Measurements from ENCODE around the gene EHF.

Gene EHF

GRCh38 chr11:34614344-34615104 lies 6.4 kb upstream of the EHF start:
- H3K27ac ChIP-seq (ENCODE audit: low read length), result no peak overlapping the region
- no peaks in the 10 kb centered on the region for H3K36me3 ChIP-seq (ENCODE audit: insufficient read depth, low read depth, low read length)
- H3K9ac ChIP-seq (ENCODE audit: low read depth, low read length), result no peak overlapping the region
- H3K4me3 ChIP-seq (ENCODE audit: low read length), result no peak overlapping the region
- no peaks in the 10 kb centered on the region for H3K27me3 ChIP-seq (ENCODE audit: insufficient read depth, low read length)
- H3K9me3 ChIP-seq (ENCODE audit: insufficient read depth, low read depth, low read length), result no peaks in the 10 kb centered on the region
- peaks cover 6% of the 10 kb centered on the region; the same call in 1 of the 2 replicates for H3K4me1 ChIP-seq (ENCODE audit: insufficient read depth, low read length)

GRCh38 chr11:34616086-34616485 lies 4.8 kb upstream of the EHF start:
- Histone ChIP-seq H3K9me3 (ENCODE audit: insufficient read depth, low read depth, low read length) (no peaks in the 10 kb centered on the region), H3K9ac (ENCODE audit: low read depth, low read length) (no peak overlapping the region), H3K4me3 (ENCODE audit: low read length) (no peak overlapping the region), H3K4me1 (ENCODE audit: insufficient read depth, low read length) (peaks cover 6% of the 10 kb centered on the region; the same call in 1 of the 2 replicates), H3K27me3 (ENCODE audit: insufficient read depth, low read length) (no peaks in the 10 kb centered on the region), H3K36me3 (ENCODE audit: insufficient read depth, low read depth, low read length) (no peaks in the 10 kb centered on the region), H3K27ac (ENCODE audit: low read length) (no peak overlapping the region)

GRCh38 chr11:34616830-34617504 lies 3.9 kb upstream of the EHF start:
- Histone ChIP-seq H3K27ac (ENCODE audit: low read length) (no peak overlapping the region), H3K36me3 (ENCODE audit: insufficient read depth, low read depth, low read length) (no peaks in the 10 kb centered on the region), H3K9me3 (ENCODE audit: insufficient read depth, low read depth, low read length) (no peaks in the 10 kb centered on the region), H3K4me1 (ENCODE audit: insufficient read depth, low read length) (peaks cover 6% of the 10 kb centered on the region; the same call in 1 of the 2 replicates), H3K4me3 (ENCODE audit: low read length) (no peak overlapping the region), H3K9ac (ENCODE audit: low read depth, low read length) (no peak overlapping the region), H3K27me3 (ENCODE audit: insufficient read depth, low read length) (no peaks in the 10 kb centered on the region)

- Histone ChIP-seq H3K9ac (ENCODE audit: low read depth, low read length) (no peak overlapping the region), H3K9me3 (ENCODE audit: insufficient read depth, low read depth, low read length) (no peaks in the 10 kb centered on the region)
Observed at GRCh38 chr11:34618406-34618805, 2.5 kb upstream of the EHF start.

GRCh38 chr11:34619062-34619516 lies 1.8 kb upstream of the EHF start:
- no peak overlapping the region for H3K9ac ChIP-seq (ENCODE audit: low read depth, low read length)
- no peak overlapping the region for H3K4me3 ChIP-seq (ENCODE audit: low read length)
- H3K36me3 ChIP-seq (ENCODE audit: insufficient read depth, low read depth, low read length), result no peaks in the 10 kb centered on the region
- H3K4me1 ChIP-seq (ENCODE audit: insufficient read depth, low read length), result peaks cover 6% of the 10 kb centered on the region; the same call in 1 of the 2 replicates
- no peaks in the 10 kb centered on the region for H3K9me3 ChIP-seq (ENCODE audit: insufficient read depth, low read depth, low read length)
- H3K27ac ChIP-seq (ENCODE audit: low read length), result no peak overlapping the region
- no peaks in the 10 kb centered on the region for H3K27me3 ChIP-seq (ENCODE audit: insufficient read depth, low read length)

More at GRCh38 chr11:34618406-34618805, 2.5 kb upstream of the EHF start:
- H3K36me3 ChIP-seq (ENCODE audit: insufficient read depth, low read depth, low read length), result no peaks in the 10 kb centered on the region
- no peak overlapping the region for H3K4me3 ChIP-seq (ENCODE audit: low read length)
- H3K4me1 ChIP-seq (ENCODE audit: insufficient read depth, low read length), result peaks cover 6% of the 10 kb centered on the region; the same call in 1 of the 2 replicates
- H3K27ac ChIP-seq (ENCODE audit: low read length), result no peak overlapping the region
- no peaks in the 10 kb centered on the region for H3K27me3 ChIP-seq (ENCODE audit: insufficient read depth, low read length)

- peaks cover 6% of the 10 kb centered on the region; the same call in 1 of the 2 replicates for H3K4me1 ChIP-seq (ENCODE audit: insufficient read depth, low read length)
- H3K9me3 ChIP-seq (ENCODE audit: insufficient read depth, low read depth, low read length), result no peaks in the 10 kb centered on the region
- no peak overlapping the region for H3K4me3 ChIP-seq (ENCODE audit: low read length)
- H3K27me3 ChIP-seq (ENCODE audit: insufficient read depth, low read length), result no peaks in the 10 kb centered on the region
- no peak overlapping the region for H3K27ac ChIP-seq (ENCODE audit: low read length)
- H3K36me3 ChIP-seq (ENCODE audit: insufficient read depth, low read depth, low read length), result no peaks in the 10 kb centered on the region
- H3K9ac ChIP-seq (ENCODE audit: low read depth, low read length), result no peak overlapping the region
Observed at GRCh38 chr11:34620202-34620601, 691 bp upstream of the EHF start.

- H3K36me3 ChIP-seq (ENCODE audit: insufficient read depth, low read depth, low read length), result no peaks in the 10 kb centered on the region
- no peak overlapping the region for H3K9ac ChIP-seq (ENCODE audit: low read depth, low read length)
- H3K27ac ChIP-seq (ENCODE audit: low read length), result no peak overlapping the region
- no peak overlapping the region for H3K4me3 ChIP-seq (ENCODE audit: low read length)
- no peaks in the 10 kb centered on the region for H3K27me3 ChIP-seq (ENCODE audit: insufficient read depth, low read length)
- H3K9me3 ChIP-seq (ENCODE audit: insufficient read depth, low read depth, low read length), result no peaks in the 10 kb centered on the region
- no peaks in the 10 kb centered on the region for H3K4me1 ChIP-seq (ENCODE audit: insufficient read depth, low read length)
Observed at GRCh38 chr11:34621876-34622275, 983 bp downstream of the EHF start.

- no peaks in the 10 kb centered on the region for H3K27me3 ChIP-seq (ENCODE audit: insufficient read depth, low read length)
- H3K4me3 ChIP-seq (ENCODE audit: low read length), result no peak overlapping the region
- H3K9ac ChIP-seq (ENCODE audit: low read depth, low read length), result no peak overlapping the region
- H3K4me1 ChIP-seq (ENCODE audit: insufficient read depth, low read length), result no peaks in the 10 kb centered on the region
- H3K27ac ChIP-seq (ENCODE audit: low read length), result no peak overlapping the region
- no peaks in the 10 kb centered on the region for H3K9me3 ChIP-seq (ENCODE audit: insufficient read depth, low read depth, low read length)
- no peaks in the 10 kb centered on the region for H3K36me3 ChIP-seq (ENCODE audit: insufficient read depth, low read depth, low read length)
Observed at GRCh38 chr11:34623463-34623862, 2.6 kb downstream of the EHF start.

GRCh38 chr11:34624069-34624468 lies 3.2 kb downstream of the EHF start:
- H3K36me3 ChIP-seq (ENCODE audit: insufficient read depth, low read depth, low read length), result no peaks in the 10 kb centered on the region
- no peaks in the 10 kb centered on the region for H3K27me3 ChIP-seq (ENCODE audit: insufficient read depth, low read length)
- H3K9me3 ChIP-seq (ENCODE audit: insufficient read depth, low read depth, low read length), result no peaks in the 10 kb centered on the region
- no peak overlapping the region for H3K4me3 ChIP-seq (ENCODE audit: low read length)
- H3K4me1 ChIP-seq (ENCODE audit: insufficient read depth, low read length), result no peaks in the 10 kb centered on the region
- no peak overlapping the region for H3K9ac ChIP-seq (ENCODE audit: low read depth, low read length)
- no peak overlapping the region for H3K27ac ChIP-seq (ENCODE audit: low read length)

- no peaks in the 10 kb centered on the region for H3K27me3 ChIP-seq (ENCODE audit: insufficient read depth, low read length)
- H3K4me1 ChIP-seq (ENCODE audit: insufficient read depth, low read length), result no peaks in the 10 kb centered on the region
- H3K36me3 ChIP-seq (ENCODE audit: insufficient read depth, low read depth, low read length), result no peaks in the 10 kb centered on the region
- H3K27ac ChIP-seq (ENCODE audit: low read length), result no peak overlapping the region
- no peaks in the 10 kb centered on the region for H3K9me3 ChIP-seq (ENCODE audit: insufficient read depth, low read depth, low read length)
- H3K9ac ChIP-seq (ENCODE audit: low read depth, low read length), result no peak overlapping the region
- H3K4me3 ChIP-seq (ENCODE audit: low read length), result no peak overlapping the region
Observed at GRCh38 chr11:34625576-34625975, 4.7 kb downstream of the EHF start.

GRCh38 chr11:34626393-34626792 lies 5.5 kb downstream of the EHF start:
- H3K9ac ChIP-seq (ENCODE audit: low read depth, low read length), result no peak overlapping the region
- no peaks in the 10 kb centered on the region for H3K36me3 ChIP-seq (ENCODE audit: insufficient read depth, low read depth, low read length)
- H3K4me1 ChIP-seq (ENCODE audit: insufficient read depth, low read length), result no peaks in the 10 kb centered on the region
- no peaks in the 10 kb centered on the region for H3K9me3 ChIP-seq (ENCODE audit: insufficient read depth, low read depth, low read length)
- H3K4me3 ChIP-seq (ENCODE audit: low read length), result no peak overlapping the region
- H3K27me3 ChIP-seq (ENCODE audit: insufficient read depth, low read length), result no peaks in the 10 kb centered on the region
- no peak overlapping the region for H3K27ac ChIP-seq (ENCODE audit: low read length)

GRCh38 chr11:34627197-34627596 lies 6.3 kb downstream of the EHF start:
- H3K4me1 ChIP-seq (ENCODE audit: insufficient read depth, low read length), result peaks cover 6% of the 10 kb centered on the region
- H3K4me3 ChIP-seq (ENCODE audit: low read length), result no peak overlapping the region
- no peak overlapping the region for H3K9ac ChIP-seq (ENCODE audit: low read depth, low read length)
- H3K36me3 ChIP-seq (ENCODE audit: insufficient read depth, low read depth, low read length), result no peaks in the 10 kb centered on the region
- H3K9me3 ChIP-seq (ENCODE audit: insufficient read depth, low read depth, low read length), result no peaks in the 10 kb centered on the region
- H3K27me3 ChIP-seq (ENCODE audit: insufficient read depth, low read length), result no peaks in the 10 kb centered on the region
- H3K27ac ChIP-seq (ENCODE audit: low read length), result no peak overlapping the region

Measured in iPS-20b (cell line).